Frontal cortex (tissue), 4 donors: ENCODE measurements around the gene PLD5. TPM values are rescaled to one million over a fixed set of nuclear protein-coding genes. Genes with fewer than 3 reads are reported as not detected.

Experiments used
- DNase-seq, 2 donors: peaks; one replicate each; pipeline ENCODE4 v3.0.0; 2012; ENCODE audit warnings: low spot score in 2 of 2
- FAIRE-seq: peaks from 2 replicates; lab custom pipeline; 2012; peaks lifted over from hg19 to GRCh38; lab: Jason Lieb, UNC
- total RNA-seq: library from RNA; depleted of rRNA; stranded (reverse); fragments of >200 nt; gene quantifications from one replicate; pipeline ENCODE4 v1.2.3, GENCODE V29; 2014
- donor health status: control.
- donor health status: control.
- donor health status: control.

PLD5 gene
- 2.0 TPM for total RNA-seq

- FAIRE-seq, result no peak
Observed at GRCh38 chr1:242524571-242525359, at the start of gene PLD5. Gene PLD5 (minus strand): TSS chr1:242524697.

GRCh38 chr1:242569867-242570266 is 45.4 kb upstream of the PLD5 start:
- DNase-seq (no peak), FAIRE-seq (no peak)

More at GRCh38 chr1:242524571-242525359, at the start of gene PLD5:
- DNase-seq, result peak in 1 of 2 donors; percentile 45

- FAIRE-seq (no peak), DNase-seq (no peak)
Observed at GRCh38 chr1:242568666-242569065, 44.2 kb upstream of the PLD5 start.

- FAIRE-seq, result no peak
- no peak for DNase-seq
Observed at GRCh38 chr1:242567596-242567995, 43.1 kb upstream of the PLD5 start.

- no peak for FAIRE-seq
- DNase-seq, result no peak
Observed at GRCh38 chr1:242556759-242557158, 32.3 kb upstream of the PLD5 start.

- FAIRE-seq, result no peak
- DNase-seq, result no peak
Observed at GRCh38 chr1:242556276-242556675, 31.8 kb upstream of the PLD5 start.

- FAIRE-seq (no peak), DNase-seq (no peak)
Observed at GRCh38 chr1:242554577-242554976, 30.1 kb upstream of the PLD5 start.

GRCh38 chr1:242546849-242547729 is 22.6 kb upstream of the PLD5 start:
- FAIRE-seq (no peak), DNase-seq (no peak)

GRCh38 chr1:242546441-242546840 is 21.9 kb upstream of the PLD5 start:
- DNase-seq, result no peak
- FAIRE-seq, result no peak

- DNase-seq (no peak), FAIRE-seq (no peak)
Observed at GRCh38 chr1:242544071-242544470, 19.6 kb upstream of the PLD5 start.

GRCh38 chr1:242542271-242542670 is 17.8 kb upstream of the PLD5 start:
- DNase-seq (no peak), FAIRE-seq (no peak)

GRCh38 chr1:242535986-242536385 is 11.5 kb upstream of the PLD5 start:
- no peak for FAIRE-seq

GRCh38 chr1:242534753-242535152 is 10.3 kb upstream of the PLD5 start:
- no peak for FAIRE-seq
- no peak for DNase-seq

More at GRCh38 chr1:242535986-242536385, 11.5 kb upstream of the PLD5 start:
- no peak for DNase-seq

GRCh38 chr1:242530761-242531160 is 6.3 kb upstream of the PLD5 start:
- FAIRE-seq (no peak), DNase-seq (no peak)

- no peak for FAIRE-seq
Observed at GRCh38 chr1:242525769-242526168, 1.3 kb upstream of the PLD5 start.

GRCh38 chr1:242525360-242525722 is 844 bp upstream of the PLD5 start:
- no peak for FAIRE-seq
- no peak for DNase-seq

More at GRCh38 chr1:242525769-242526168, 1.3 kb upstream of the PLD5 start:
- DNase-seq, result no peak

GRCh38 chr1:242523719-242524570 is 552 bp downstream of the PLD5 start:
- FAIRE-seq, result no peak
- peak; percentile 79 to 80 for DNase-seq

- DNase-seq, result peak in 1 of 2 donors; percentile 15
- FAIRE-seq, result no peak
Observed at GRCh38 chr1:242522996-242523718, 1.3 kb downstream of the PLD5 start.

GRCh38 chr1:242522304-242522945 is 2.1 kb downstream of the PLD5 start:
- no peak for FAIRE-seq
- no peak for DNase-seq
